HEK293 (cell line): Measurements from ENCODE around the gene MUC5B.

Source experiments
- CTCF ChIA-PET: fragments of 350-600 bp; formaldehyde crosslinking; extraction: SDS; loops from one replicate; lab custom pipeline; 2021; ENCODE audit warnings: antibody characterized with exemption; lab: Yijun Ruan, JAX
- POLR2A ChIA-PET: fragments of 300-600 bp; formaldehyde crosslinking; extraction: SDS; loops from one replicate; lab custom pipeline; 2020; ENCODE audit warnings: antibody characterized with exemption, inconsistent platforms; lab: Yijun Ruan, JAX
- H3K27ac ChIP-seq: fragments of 200-500 bp; sonication (Bioruptor generic); 2 replicates; pipeline ENCODE4 v1.5.1; 2014; ENCODE audit warnings: low read depth, low read length, control low read depth, inconsistent platforms; ENCODE audit errors: extremely low read depth
- H3K36me3 ChIP-seq, 2 experiments: fragments of 200-500 bp in 1 of 2; sonication (Bioruptor generic) in 1 of 2; 1 replicate in 1 of 2; 2 replicates in 1 of 2; pipeline ENCODE4 v1.5.1; 2014 to 2017; ENCODE audit warnings: inconsistent platforms in 2 of 2, low read length in 2 of 2; ENCODE audit not compliant: control insufficient read depth in 2 of 2, insufficient read depth in 1 of 2
- H3K4me1 ChIP-seq: fragments of 200-500 bp; sonication (Bioruptor generic); 2 replicates; pipeline ENCODE4 v1.5.1; 2014; ENCODE audit warnings: mild to moderate bottlenecking, low read length, inconsistent platforms; ENCODE audit not compliant: control insufficient read depth, insufficient read depth
- H3K4me3 ChIP-seq: 2 replicates; pipeline ENCODE4 v1.5.1; 2011; ENCODE audit warnings: low read depth, mild to moderate bottlenecking, control low read depth, low read length, moderate library complexity
- H3K9me3 ChIP-seq: fragments of 200-500 bp; sonication (Bioruptor generic); 2 replicates; pipeline ENCODE4 v1.5.1; 2014; ENCODE audit warnings: low read depth, low read length, inconsistent platforms; ENCODE audit not compliant: control insufficient read depth, insufficient read depth
- GLIS2 ChIP-seq: fragments of 450-650 bp; formaldehyde crosslinking; IDR thresholded peaks from 2 replicates; pipeline ENCODE4 v1.5.1; 2016; ENCODE audit warnings: missing biosample characterization, missing genetic modification characterization
- HOXC10 ChIP-seq: sonication (generic); formaldehyde crosslinking; IDR thresholded peaks from 2 replicates; pipeline ENCODE4 v1.8.1; 2023; ENCODE audit warnings: mild to moderate bottlenecking, missing genetic modification reagents
- MZF1 ChIP-seq: fragments of 450-650 bp; formaldehyde crosslinking; IDR thresholded peaks from 2 replicates; pipeline ENCODE4 v1.5.1; 2017; ENCODE audit warnings: missing biosample characterization, missing genetic modification characterization, borderline replicate concordance
- SETDB1 ChIP-seq: IDR thresholded peaks from one replicate; pipeline ENCODE4 v1.6.1; 2017; ENCODE audit warnings: mild to moderate bottlenecking, low read length, moderate library complexity, mixed read lengths; ENCODE audit not compliant: insufficient read length
- ZNF133 ChIP-seq: fragments of 450-650 bp; formaldehyde crosslinking; IDR thresholded peaks from 2 replicates; pipeline ENCODE4 v1.5.1; 2016; ENCODE audit warnings: missing biosample characterization, missing genetic modification characterization
- ZNF16 ChIP-seq: fragments of 450-650 bp; formaldehyde crosslinking; IDR thresholded peaks from 2 replicates; pipeline ENCODE4 v1.5.1; 2016; ENCODE audit warnings: low read depth, missing biosample characterization, missing genetic modification characterization
- ZNF302 ChIP-seq: fragments of 450-650 bp; formaldehyde crosslinking; IDR thresholded peaks from 2 replicates; pipeline ENCODE4 v1.5.1; 2016; ENCODE audit warnings: missing biosample characterization, missing genetic modification characterization, low read depth
- ZNF473 ChIP-seq: fragments of 450-650 bp; formaldehyde crosslinking; IDR thresholded peaks from 2 replicates; pipeline ENCODE4 v1.5.1; 2017; ENCODE audit warnings: missing biosample characterization, missing genetic modification characterization
- ZNF629 ChIP-seq: fragments of 450-650 bp; formaldehyde crosslinking; IDR thresholded peaks from 2 replicates; pipeline ENCODE4 v1.5.1; 2017; ENCODE audit warnings: missing biosample characterization, missing genetic modification characterization
- ZNF664 ChIP-seq: fragments of 450-650 bp; formaldehyde crosslinking; IDR thresholded peaks from 2 replicates; pipeline ENCODE4 v1.5.1; 2016; ENCODE audit warnings: missing biosample characterization, missing genetic modification characterization
- ZNF677 ChIP-seq: fragments of 450-650 bp; IDR thresholded peaks from 2 replicates; pipeline ENCODE4 v1.5.0; 2018; ENCODE audit warnings: missing biosample characterization, mild to moderate bottlenecking, missing genetic modification characterization, moderate library complexity
- ZNF830 ChIP-seq: fragments of 450-650 bp; IDR thresholded peaks from 2 replicates; pipeline ENCODE4 v1.5.0; 2018; ENCODE audit warnings: missing biosample characterization, missing genetic modification characterization, low read depth, mild to moderate bottlenecking, moderate library complexity
- ZSCAN23 ChIP-seq: fragments of 450-650 bp; formaldehyde crosslinking; IDR thresholded peaks from 2 replicates; pipeline ENCODE4 v1.5.1; 2016; ENCODE audit warnings: missing biosample characterization, missing genetic modification characterization
- TF ChIP-seq, protein P1 (sequence below): fragments of 450-650 bp; formaldehyde crosslinking; conservative IDR thresholded peaks from 2 replicates; pipeline ENCODE4 v1.5.1; 2016; ENCODE audit warnings: low read depth, missing biosample characterization, missing genetic modification characterization
- TF ChIP-seq, protein P2 (sequence below): fragments of 450-650 bp; formaldehyde crosslinking; IDR thresholded peaks from 2 replicates; pipeline ENCODE4 v1.5.1; 2016; ENCODE audit warnings: missing biosample characterization, missing genetic modification characterization
- TF ChIP-seq, protein P3 (sequence below): fragments of 450-650 bp; formaldehyde crosslinking; IDR thresholded peaks from 2 replicates; pipeline ENCODE4 v1.5.1; 2017; ENCODE audit warnings: missing biosample characterization, missing genetic modification characterization
- TF ChIP-seq, protein P4 (sequence below): fragments of 450-650 bp; formaldehyde crosslinking; IDR thresholded peaks from 2 replicates; pipeline ENCODE4 v1.5.1; 2016; ENCODE audit warnings: missing biosample characterization, missing genetic modification characterization
- TF ChIP-seq, protein P5 (sequence below): fragments of 450-650 bp; formaldehyde crosslinking; IDR thresholded peaks from 2 replicates; pipeline ENCODE4 v1.5.1; 2016; ENCODE audit warnings: missing biosample characterization, missing genetic modification characterization

Gene MUC5B

DNA sequence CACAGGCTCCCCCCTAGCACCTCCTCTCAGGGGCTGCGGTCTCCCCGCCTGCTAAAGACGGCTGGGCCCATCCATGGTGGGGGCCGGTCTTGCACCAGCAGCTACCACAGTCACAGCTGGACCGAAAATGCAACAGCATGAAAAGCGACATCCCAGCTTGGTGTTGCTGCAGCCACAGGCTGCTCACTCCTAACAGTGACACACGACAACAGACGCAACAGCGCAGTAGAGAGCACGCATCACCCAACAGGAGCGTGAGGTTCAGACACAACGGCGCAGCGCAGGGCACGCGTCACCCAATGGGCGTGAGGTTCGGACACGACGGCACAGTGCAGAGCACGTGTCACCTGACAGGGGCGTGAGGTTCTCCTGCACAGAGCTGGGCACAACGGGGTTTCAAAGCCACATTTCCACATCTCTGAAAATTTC is 62.5 kb downstream of the MUC5B start (continued):
- TF ChIP-seq ZNF302 (tag by site-specific recombination) (no peak), ZNF16 (tag by site-specific recombination) (no peak), ZNF677 (tag by site-specific recombination) (no peak), ZSCAN23 (tag by site-specific recombination) (no peak), ZNF629 (no peak), ZNF133 (tag by site-specific recombination) (no peak)
- TF ChIP-seq, protein P1, sequence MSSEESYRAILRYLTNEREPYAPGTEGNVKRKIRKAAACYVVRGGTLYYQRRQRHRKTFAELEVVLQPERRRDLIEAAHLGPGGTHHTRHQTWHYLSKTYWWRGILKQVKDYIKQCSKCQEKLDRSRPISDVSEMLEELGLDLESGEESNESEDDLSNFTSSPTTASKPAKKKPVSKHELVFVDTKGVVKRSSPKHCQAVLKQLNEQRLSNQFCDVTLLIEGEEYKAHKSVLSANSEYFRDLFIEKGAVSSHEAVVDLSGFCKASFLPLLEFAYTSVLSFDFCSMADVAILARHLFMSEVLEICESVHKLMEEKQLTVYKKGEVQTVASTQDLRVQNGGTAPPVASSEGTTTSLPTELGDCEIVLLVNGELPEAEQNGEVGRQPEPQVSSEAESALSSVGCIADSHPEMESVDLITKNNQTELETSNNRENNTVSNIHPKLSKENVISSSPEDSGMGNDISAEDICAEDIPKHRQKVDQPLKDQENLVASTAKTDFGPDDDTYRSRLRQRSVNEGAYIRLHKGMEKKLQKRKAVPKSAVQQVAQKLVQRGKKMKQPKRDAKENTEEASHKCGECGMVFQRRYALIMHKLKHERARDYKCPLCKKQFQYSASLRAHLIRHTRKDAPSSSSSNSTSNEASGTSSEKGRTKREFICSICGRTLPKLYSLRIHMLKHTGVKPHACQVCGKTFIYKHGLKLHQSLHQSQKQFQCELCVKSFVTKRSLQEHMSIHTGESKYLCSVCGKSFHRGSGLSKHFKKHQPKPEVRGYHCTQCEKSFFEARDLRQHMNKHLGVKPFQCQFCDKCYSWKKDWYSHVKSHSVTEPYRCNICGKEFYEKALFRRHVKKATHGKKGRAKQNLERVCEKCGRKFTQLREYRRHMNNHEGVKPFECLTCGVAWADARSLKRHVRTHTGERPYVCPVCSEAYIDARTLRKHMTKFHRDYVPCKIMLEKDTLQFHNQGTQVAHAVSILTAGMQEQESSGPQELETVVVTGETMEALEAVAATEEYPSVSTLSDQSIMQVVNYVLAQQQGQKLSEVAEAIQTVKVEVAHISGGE, result no peak
- TF ChIP-seq, protein P2, sequence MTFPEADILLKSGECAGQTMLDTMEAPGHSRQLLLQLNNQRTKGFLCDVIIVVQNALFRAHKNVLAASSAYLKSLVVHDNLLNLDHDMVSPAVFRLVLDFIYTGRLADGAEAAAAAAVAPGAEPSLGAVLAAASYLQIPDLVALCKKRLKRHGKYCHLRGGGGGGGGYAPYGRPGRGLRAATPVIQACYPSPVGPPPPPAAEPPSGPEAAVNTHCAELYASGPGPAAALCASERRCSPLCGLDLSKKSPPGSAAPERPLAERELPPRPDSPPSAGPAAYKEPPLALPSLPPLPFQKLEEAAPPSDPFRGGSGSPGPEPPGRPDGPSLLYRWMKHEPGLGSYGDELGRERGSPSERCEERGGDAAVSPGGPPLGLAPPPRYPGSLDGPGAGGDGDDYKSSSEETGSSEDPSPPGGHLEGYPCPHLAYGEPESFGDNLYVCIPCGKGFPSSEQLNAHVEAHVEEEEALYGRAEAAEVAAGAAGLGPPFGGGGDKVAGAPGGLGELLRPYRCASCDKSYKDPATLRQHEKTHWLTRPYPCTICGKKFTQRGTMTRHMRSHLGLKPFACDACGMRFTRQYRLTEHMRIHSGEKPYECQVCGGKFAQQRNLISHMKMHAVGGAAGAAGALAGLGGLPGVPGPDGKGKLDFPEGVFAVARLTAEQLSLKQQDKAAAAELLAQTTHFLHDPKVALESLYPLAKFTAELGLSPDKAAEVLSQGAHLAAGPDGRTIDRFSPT (tag by site-specific recombination), result no peak
- TF ChIP-seq, protein P3, sequence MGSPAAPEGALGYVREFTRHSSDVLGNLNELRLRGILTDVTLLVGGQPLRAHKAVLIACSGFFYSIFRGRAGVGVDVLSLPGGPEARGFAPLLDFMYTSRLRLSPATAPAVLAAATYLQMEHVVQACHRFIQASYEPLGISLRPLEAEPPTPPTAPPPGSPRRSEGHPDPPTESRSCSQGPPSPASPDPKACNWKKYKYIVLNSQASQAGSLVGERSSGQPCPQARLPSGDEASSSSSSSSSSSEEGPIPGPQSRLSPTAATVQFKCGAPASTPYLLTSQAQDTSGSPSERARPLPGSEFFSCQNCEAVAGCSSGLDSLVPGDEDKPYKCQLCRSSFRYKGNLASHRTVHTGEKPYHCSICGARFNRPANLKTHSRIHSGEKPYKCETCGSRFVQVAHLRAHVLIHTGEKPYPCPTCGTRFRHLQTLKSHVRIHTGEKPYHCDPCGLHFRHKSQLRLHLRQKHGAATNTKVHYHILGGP (tag by site-specific recombination), result no peak
- TF ChIP-seq, all 188 proteins: peak for 0

DNA sequence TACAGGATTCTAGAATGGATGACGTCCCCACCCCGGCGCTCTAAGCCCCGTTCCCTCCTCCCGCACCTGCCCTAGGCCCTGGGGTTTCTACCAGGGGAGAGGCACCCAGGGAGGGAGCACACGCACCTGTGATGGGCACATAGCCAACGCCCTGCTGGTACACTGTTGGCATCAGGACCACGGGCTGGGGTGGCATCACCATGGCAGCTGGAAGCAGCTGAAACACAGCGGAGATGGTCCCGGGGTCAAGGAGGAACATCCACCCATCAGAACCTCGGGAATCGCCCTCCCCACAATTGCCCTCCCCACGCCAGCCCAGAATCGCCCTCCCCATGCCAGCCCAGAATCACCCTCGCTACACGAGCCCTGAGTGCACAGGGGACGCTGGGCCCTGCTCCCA is 63.0 kb downstream of the MUC5B start:
- CTCF ChIA-PET, result no interaction called here
- POLR2A ChIA-PET, result no interaction called here
- Histone ChIP-seq H3K4me1 (no peaks in the 10 kb centered on the region), H3K27ac (no peak overlapping the region), H3K36me3 (peaks cover 0 to 83% of the 10 kb centered on the region in 2 experiments; a peak in 1 of 3 replicates), H3K4me3 (no peak overlapping the region), H3K9me3 (no peaks in the 10 kb centered on the region)
- TF ChIP-seq, protein P4, sequence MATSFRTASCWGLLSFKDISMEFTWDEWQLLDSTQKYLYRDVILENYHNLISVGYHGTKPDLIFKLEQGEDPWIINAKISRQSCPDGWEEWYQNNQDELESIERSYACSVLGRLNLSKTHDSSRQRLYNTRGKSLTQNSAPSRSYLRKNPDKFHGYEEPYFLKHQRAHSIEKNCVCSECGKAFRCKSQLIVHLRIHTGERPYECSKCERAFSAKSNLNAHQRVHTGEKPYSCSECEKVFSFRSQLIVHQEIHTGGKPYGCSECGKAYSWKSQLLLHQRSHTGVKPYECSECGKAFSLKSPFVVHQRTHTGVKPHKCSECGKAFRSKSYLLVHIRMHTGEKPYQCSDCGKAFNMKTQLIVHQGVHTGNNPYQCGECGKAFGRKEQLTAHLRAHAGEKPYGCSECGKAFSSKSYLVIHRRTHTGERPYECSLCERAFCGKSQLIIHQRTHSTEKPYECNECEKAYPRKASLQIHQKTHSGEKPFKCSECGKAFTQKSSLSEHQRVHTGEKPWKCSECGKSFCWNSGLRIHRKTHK (tag by site-specific recombination), result no peak
- no peak for TF ChIP-seq ZNF629
- TF ChIP-seq, protein P5, sequence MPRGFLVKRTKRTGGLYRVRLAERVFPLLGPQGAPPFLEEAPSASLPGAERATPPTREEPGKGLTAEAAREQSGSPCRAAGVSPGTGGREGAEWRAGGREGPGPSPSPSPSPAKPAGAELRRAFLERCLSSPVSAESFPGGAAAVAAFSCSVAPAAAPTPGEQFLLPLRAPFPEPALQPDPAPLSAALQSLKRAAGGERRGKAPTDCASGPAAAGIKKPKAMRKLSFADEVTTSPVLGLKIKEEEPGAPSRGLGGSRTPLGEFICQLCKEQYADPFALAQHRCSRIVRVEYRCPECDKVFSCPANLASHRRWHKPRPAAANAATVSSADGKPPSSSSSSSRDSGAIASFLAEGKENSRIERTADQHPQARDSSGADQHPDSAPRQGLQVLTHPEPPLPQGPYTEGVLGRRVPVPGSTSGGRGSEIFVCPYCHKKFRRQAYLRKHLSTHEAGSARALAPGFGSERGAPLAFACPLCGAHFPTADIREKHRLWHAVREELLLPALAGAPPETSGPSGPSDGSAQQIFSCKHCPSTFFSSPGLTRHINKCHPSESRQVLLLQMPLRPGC, result no peak
- no peak for TF ChIP-seq SETDB1
- no peak for TF ChIP-seq HOXC10
- TF ChIP-seq MZF1, result no peak
- no peak for TF ChIP-seq ZNF473 (tag by site-specific recombination)
- TF ChIP-seq ZNF830 (tag by site-specific recombination), result no peak
- TF ChIP-seq GLIS2 (tag by site-specific recombination), result no peak
- no peak for TF ChIP-seq ZNF664 (tag by site-specific recombination)
